Measurements from ENCODE around the gene USP17L30.
"Not testable (repeated sequence)": the region's sequence is repeated elsewhere in the genome, so short reads cannot be mapped to it uniquely, and the experiment has no call there.

USP17L30 gene

DNA sequence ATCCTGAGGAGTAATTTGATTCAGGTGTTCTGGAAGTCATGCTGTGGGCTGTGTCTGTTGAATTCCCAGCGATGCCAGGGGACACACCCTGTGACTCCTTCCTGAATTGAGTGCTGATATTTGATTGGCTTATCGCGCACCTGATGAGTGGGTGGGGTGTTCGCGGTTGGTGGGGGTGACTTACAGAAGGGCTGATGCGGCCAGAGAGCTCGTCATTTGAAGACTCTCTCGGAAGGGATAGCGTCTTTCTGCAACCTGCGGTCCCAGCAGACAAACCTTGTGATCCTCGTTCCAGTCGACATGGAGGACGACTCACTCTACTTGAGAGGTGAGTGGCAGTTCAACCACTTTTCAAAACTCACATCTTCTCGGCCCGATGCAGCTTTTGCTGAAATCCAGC is at the start of gene USP17L30:
TSS of gene USP17L30 (plus strand) at position 301 of the 400 bp plus-strand sequence. CDS start at position 301, 0 bp downstream.
- DNase-seq (ENCODE audit: low read depth in 2 of 2) = not testable (repeated sequence)

DNA sequence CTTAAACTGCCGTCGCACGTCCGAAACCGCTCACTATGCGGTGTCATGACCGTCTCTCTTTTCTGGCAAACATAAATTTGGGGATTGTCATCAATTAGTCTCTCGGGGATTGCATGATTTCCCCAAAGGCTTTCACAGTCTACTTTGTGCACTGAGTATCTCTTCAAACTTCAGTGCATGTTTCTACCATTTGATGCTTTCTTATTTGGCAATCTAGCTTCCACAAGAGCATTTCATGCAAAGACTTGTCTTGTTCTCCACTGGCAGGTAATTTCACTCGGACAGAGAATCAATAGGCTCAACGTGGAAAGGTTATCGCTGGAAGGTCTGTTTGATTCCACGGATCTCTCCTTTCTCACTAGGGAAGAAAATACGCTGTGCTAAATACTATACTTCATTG is 38.7 kb upstream of the USP17L30 start:
- not testable (repeated sequence) for DNase-seq (ENCODE audit: low read depth in 2 of 2)

DNA sequence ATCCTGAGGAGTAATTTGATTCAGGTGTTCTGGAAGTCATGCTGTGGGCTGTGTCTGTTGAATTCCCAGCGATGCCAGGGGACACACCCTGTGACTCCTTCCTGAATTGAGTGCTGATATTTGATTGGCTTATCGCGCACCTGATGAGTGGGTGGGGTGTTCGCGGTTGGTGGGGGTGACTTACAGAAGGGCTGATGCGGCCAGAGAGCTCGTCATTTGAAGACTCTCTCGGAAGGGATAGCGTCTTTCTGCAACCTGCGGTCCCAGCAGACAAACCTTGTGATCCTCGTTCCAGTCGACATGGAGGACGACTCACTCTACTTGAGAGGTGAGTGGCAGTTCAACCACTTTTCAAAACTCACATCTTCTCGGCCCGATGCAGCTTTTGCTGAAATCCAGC is 38.1 kb upstream of the USP17L30 start, which contains the start of gene USP17L24:
TSS of gene USP17L24 (plus strand) at position 301 of the 400 bp plus-strand sequence. CDS start at position 301, 0 bp downstream.
- not testable (repeated sequence) for DNase-seq (ENCODE audit: low read depth in 2 of 2)

- DNase-seq (ENCODE audit: low read depth in 2 of 2) = not testable (repeated sequence)
These were observed 33.3 kb upstream of the USP17L30 start, which contains the start of gene USP17L25 for GRCh38 chr4:9329611-9330010. USP17L25 (plus strand) TSS chr4:9329911; CDS start chr4:9329911, 0 bp downstream.

DNA sequence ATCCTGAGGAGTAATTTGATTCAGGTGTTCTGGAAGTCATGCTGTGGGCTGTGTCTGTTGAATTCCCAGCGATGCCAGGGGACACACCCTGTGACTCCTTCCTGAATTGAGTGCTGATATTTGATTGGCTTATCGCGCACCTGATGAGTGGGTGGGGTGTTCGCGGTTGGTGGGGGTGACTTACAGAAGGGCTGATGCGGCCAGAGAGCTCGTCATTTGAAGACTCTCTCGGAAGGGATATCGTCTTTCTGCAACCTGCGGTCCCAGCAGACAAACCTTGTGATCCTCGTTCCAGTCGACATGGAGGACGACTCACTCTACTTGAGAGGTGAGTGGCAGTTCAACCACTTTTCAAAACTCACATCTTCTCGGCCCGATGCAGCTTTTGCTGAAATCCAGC is 28.6 kb upstream of the USP17L30 start, which contains the start of gene USP17L26:
TSS of gene USP17L26 (plus strand) at position 301 of the 400 bp plus-strand sequence. CDS start at position 301, 0 bp downstream.
- not testable (repeated sequence) for DNase-seq (ENCODE audit: low read depth in 2 of 2)

DNA sequence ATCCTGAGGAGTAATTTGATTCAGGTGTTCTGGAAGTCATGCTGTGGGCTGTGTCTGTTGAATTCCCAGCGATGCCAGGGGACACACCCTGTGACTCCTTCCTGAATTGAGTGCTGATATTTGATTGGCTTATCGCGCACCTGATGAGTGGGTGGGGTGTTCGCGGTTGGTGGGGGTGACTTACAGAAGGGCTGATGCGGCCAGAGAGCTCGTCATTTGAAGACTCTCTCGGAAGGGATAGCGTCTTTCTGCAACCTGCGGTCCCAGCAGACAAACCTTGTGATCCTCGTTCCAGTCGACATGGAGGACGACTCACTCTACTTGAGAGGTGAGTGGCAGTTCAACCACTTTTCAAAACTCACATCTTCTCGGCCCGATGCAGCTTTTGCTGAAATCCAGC is 23.8 kb upstream of the USP17L30 start, which contains the start of gene USP17L5:
TSS of gene USP17L5 (plus strand) at position 301 of the 400 bp plus-strand sequence. CDS start at position 301, 0 bp downstream.
- DNase-seq (ENCODE audit: low read depth in 2 of 2) = not testable (repeated sequence)

- not testable (repeated sequence) for DNase-seq (ENCODE audit: low read depth in 2 of 2)
These were observed 19.1 kb upstream of the USP17L30 start, which contains the start of gene USP17L27 for GRCh38 chr4:9343848-9344247. USP17L27 (plus strand) TSS chr4:9344148; CDS start chr4:9344148, 0 bp downstream.

- not testable (repeated sequence) for DNase-seq (ENCODE audit: low read depth in 2 of 2)
These were observed 14.3 kb upstream of the USP17L30 start, which contains the start of gene USP17L28 for GRCh38 chr4:9348593-9348992. USP17L28 (plus strand) TSS chr4:9348893; CDS start chr4:9348893, 0 bp downstream.

DNA sequence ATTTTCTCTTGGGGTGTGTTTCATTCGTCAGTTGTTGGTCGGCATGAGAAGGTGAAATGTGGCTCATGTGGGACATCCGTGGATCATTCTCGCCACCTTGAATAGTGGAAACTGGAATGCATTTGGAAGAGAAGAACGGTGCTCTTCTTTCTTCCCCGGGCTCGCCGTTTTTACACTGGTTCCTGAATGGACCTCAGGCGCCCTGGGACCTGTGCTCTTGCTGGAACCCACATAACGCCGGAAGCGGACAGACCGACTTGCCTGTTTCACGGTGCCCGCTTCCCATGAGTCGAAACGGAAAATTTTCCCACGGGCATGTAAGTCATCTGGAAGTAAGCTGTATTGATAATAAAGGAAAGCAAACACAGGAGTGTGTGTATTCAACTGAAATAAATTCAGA is 12.1 kb upstream of the USP17L30 start:
- DNase-seq (ENCODE audit: low read depth in 2 of 2) = not testable (repeated sequence)

DNA sequence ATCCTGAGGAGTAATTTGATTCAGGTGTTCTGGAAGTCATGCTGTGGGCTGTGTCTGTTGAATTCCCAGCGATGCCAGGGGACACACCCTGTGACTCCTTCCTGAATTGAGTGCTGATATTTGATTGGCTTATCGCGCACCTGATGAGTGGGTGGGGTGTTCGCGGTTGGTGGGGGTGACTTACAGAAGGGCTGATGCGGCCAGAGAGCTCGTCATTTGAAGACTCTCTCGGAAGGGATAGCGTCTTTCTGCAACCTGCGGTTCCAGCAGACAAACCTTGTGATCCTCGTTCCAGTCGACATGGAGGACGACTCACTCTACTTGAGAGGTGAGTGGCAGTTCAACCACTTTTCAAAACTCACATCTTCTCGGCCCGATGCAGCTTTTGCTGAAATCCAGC is 9.6 kb upstream of the USP17L30 start, which contains the start of gene USP17L29:
TSS of gene USP17L29 (plus strand) at position 301 of the 400 bp plus-strand sequence. CDS start at position 301, 0 bp downstream.
- not testable (repeated sequence) for DNase-seq (ENCODE audit: low read depth in 2 of 2)

GRCh38 chr4:9379881-9380280 is 17.0 kb downstream of the USP17L30 start:
- not testable (repeated sequence) for DNase-seq (ENCODE audit: low read depth in 2 of 2)

DNA sequence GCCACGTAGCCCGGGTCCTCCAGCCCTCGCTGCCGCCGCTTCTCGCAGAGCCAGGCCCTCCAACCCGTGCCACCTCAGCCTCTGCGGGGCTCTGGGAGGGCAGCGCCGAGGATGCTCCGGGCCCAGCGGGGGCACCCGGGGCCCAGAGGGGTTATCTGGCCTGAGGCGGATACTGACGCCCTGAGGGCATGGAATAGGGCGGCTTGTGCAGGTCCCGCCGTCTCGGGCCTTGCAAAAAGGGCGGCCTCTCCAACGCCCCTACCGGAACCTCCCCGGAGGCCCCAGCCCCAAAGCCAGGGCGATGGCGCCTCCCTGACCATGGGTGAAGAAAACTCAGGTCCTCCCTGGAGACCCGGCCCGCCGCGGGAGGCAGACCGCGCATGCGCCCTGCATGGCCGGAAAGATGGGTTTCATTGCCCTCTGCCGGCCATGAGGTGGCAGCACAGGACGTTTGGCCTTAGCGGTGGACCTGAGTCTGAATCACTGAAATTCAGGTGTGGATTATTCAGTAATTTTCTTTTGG is 18.1 kb downstream of the USP17L30 start:
- peak in 1 of 2 donors; percentile 33 for DNase-seq (ENCODE audit: low read depth in 2 of 2)

GRCh38 chr4:9384126-9384525 is 21.2 kb downstream of the USP17L30 start:
- DNase-seq (ENCODE audit: low read depth in 2 of 2) = no peak

GRCh38 chr4:9389001-9389400 is 26.1 kb downstream of the USP17L30 start:
- DNase-seq (ENCODE audit: low read depth in 2 of 2) = not testable (repeated sequence)

DNA sequence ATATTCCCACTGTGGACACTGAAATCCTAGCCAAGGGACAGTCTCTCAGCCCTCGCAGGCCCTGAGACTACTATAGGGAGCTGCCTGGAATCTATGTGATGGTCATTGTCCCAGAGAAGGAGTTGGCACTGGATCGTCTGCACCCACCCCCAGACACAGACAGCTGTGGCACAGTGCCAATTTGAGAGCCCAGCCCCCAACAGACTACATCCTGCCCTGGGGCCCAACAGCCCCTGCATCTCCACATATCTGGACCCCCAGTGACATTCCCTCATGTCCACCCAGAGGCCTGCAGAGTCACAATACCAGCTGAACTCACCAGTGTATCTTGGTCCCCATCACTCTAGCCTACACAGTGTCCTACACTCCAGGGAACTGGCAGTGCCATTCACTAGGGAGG is 42.8 kb downstream of the USP17L30 start:
- not testable (repeated sequence) for DNase-seq (ENCODE audit: low read depth in 2 of 2)

DNA sequence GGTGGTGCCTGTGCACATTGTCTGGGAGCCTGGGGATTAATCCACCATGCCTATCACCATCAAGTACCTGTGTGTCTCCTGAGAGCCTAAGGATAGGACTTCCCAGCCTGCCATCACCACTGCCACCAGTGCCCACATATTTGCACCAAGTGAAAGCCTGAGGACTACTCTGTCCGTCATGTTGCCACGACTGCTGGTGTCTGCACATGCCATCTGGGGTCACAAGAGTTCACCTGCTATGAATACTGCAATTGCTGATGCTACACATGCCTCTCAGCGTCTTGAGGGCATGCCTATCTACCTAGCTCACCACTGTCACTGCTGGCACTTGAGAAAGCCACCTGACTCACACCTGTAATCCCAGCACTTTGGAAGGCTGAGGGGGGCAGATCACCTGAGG is 43.6 kb downstream of the USP17L30 start:
- DNase-seq (ENCODE audit: low read depth in 2 of 2) = not testable (repeated sequence)

DNA sequence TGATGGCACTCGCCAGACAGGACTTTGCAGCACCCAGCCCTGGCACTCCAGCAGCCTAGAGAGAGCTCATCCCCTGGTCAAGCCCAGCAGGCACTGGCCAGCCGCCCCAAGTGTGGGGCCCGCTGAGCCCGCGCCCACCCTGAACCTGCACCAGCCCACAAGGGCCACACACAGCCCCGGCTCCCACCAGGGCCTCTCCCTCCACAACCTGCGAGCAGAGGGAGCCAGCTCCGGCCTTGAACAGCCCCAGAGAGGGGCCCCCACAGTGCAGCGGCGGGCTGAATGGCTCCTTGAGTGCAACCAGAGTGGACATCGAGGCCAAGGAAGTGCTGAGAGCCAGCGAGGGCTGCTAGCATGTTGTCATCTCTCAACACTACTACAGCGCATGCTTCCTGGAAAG is 46.9 kb downstream of the USP17L30 start:
- DNase-seq (ENCODE audit: low read depth in 2 of 2) = no peak

Measured in stimulated activated CD8-positive, alpha-beta memory T cell treated with anti-CD3 and anti-CD28 coated beads, Interleukin-2, amount 100 ng/mL, for 1 hour (primary cell).